ENCODE results near the gene TMEM14C. TPM values are rescaled to one million over a fixed set of nuclear protein-coding genes. Genes with fewer than 3 reads are reported as not detected.
A peak's percentile ranks its signal among the peaks of the same experiment; 100 is the strongest.

Gene TMEM14C
- total RNA-seq (68.0 and 89.3 TPM in 2 replicates), polyA plus RNA-seq (137 and 146 TPM in 2 replicates), polyA minus RNA-seq (80.3 and 84.5 TPM in 2 replicates), Bru-seq, nascent RNA (percentile 83 among the genes with signal in this experiment), BruChase-seq, experiment 1, labeled RNA remaining after a 6-hour chase (percentile 74 among the genes with signal in this experiment), BruChase-seq, experiment 2, labeled RNA remaining after a 2-hour chase (percentile 69 among the genes with signal in this experiment)
- 136 and 157 TPM in 2 replicates for polyA plus RNA-seq (2011; cell fraction: cytosol; rRNA removed)
- 55.0 and 57.8 TPM in 2 replicates for polyA plus RNA-seq (2011; cell fraction: nucleus; rRNA removed)
- 95.5 and 108 TPM in 2 replicates for polyA plus RNA-seq (2012)
- 52.2 TPM for polyA minus RNA-seq (2011; cell fraction: cytosol; rRNA and poly(A)+ RNA removed)
- polyA minus RNA-seq (2011; cell fraction: nucleus; rRNA and poly(A)+ RNA removed): 6.2 and 7.4 TPM in 2 replicates
- long read RNA-seq, transcript TMEM14C-201 (6 exons, 1,113 nt): major isoform, 131 of 164 reads
- long read RNA-seq, transcript TMEM14C-205 (6 exons, 1,177 nt): minor isoform, 12 of 164 reads
- long read RNA-seq, partial matches to known transcripts: 7 of 164 reads
- long read RNA-seq, other reads (novel, unspliced or antisense): 12 of 164 reads

GRCh38 chr6:10722820-10723566, at the start of gene TMEM14C:
Gene TMEM14C (plus strand): TSS chr6:10723070. CDS start chr6:10724614, 1,544 bp downstream.
- intact Hi-C loops (cut with micrococcal nuclease) (loop anchor here (1.0 to 10.0 kb wide), 6 partner anchors 11 to 372 kb away; partner anchors contain the start of genes C6orf52, PAK1IP1, SMIM13 and TMEM14B), dilution Hi-C loops (cut with MboI; ENCODE audit: extremely low pct_ligation_motif_present, low sequenced_read_pairs) (no loop called here)
- DNase-seq (ENCODE audit: low read depth, low spot score) (peak; percentile 98), FAIRE-seq (peak; percentile 96)
- Histone ChIP-seq H4K20me1 (replicated peaks; ENCODE audit: control insufficient read depth, extremely low read depth, insufficient read depth, low read length) (no peaks in the 10 kb centered on the region), H3K27ac (ENCODE audit: insufficient read depth, low read depth, low read length) (peak within 1 kb of the TSS; percentile 83), H2AFZ (ENCODE audit: low read depth, low read length) (peak within 1 kb of the TSS; percentile 96), H3K79me2 (ENCODE audit: control insufficient read depth, insufficient read depth, low read length) (no peaks in the 10 kb centered on the region), H3K27me3 (ENCODE audit: control insufficient read depth in 2 of 2, insufficient read depth in 2 of 2, low read length in 2 of 2) (no peaks in the 10 kb centered on the region), H3K36me3 (ENCODE audit: control insufficient read depth in 2 of 2, extremely low read depth in 1 of 2, insufficient read depth in 2 of 2, low read length in 2 of 2) (no peaks in the 10 kb centered on the region), H3K9me3 (replicated peaks; ENCODE audit: control insufficient read depth, insufficient read depth, low read length) (no peaks in the 10 kb centered on the region), H3K4me1 (ENCODE audit: control insufficient read depth, extremely low read depth, insufficient read depth, low read length) (peaks cover 10% of the 10 kb centered on the region), H3K4me3 (replicated peaks in 1 of 3; ENCODE audit: insufficient read depth in 1 of 3, low read depth in 1 of 3, low read length in 3 of 3) (peak within 1 kb of the TSS; percentile 59 to 79 (median 76)), H3K4me2 (ENCODE audit: insufficient read depth, low read length) (peak within 1 kb of the TSS; percentile 95), H3K9me1 (replicated peaks; ENCODE audit: control insufficient read depth, extremely low read depth, insufficient read depth, low read length) (no peaks in the 10 kb centered on the region), H3K9ac (replicated peaks; ENCODE audit: extremely low read depth, insufficient read depth, low read length) (peak within 1 kb of the TSS; percentile 90)
- ChIA-PET POLR2A (interaction anchor here (0.6 to 1.2 kb wide), 4 partner anchors 9 to 36 kb away, joined by 3 to 5 read pairs (median 4); partner anchors contain the start of genes PAK1IP1 and TMEM14B), CTCF (interaction anchor here (0.6 to 4.8 kb wide), 6 partner anchors 15 to 245 kb away, joined by 3 to 21 read pairs (median 4); partner anchors contain the start of gene TMEM14B)
- BruUV-seq (replicated peaks): TSS peak; percentile 59
- TF ChIP-seq POLR2AphosphoS5 (IDR thresholded peaks at IDR 0.05; ENCODE audit: insufficient read depth, low read depth, low read length) (peak; percentile 79), EZH2 (IDR thresholded peaks at IDR 0.05; ENCODE audit: borderline replicate concordance, low read depth, low read length, severe bottlenecking) (no peak), POLR2A (IDR thresholded peaks at IDR 0.05; ENCODE audit: low read depth, low read length) (peak; percentile 88), MAX (IDR thresholded peaks at IDR 0.05; ENCODE audit: insufficient read depth, insufficient read length) (peak; percentile 13), GATA2 (IDR thresholded peaks at IDR 0.05; ENCODE audit: insufficient read depth, insufficient read length, low read depth, low read length) (no peak), FOS (IDR thresholded peaks at IDR 0.05; ENCODE audit: borderline replicate concordance, insufficient read depth, low read length) (no peak), MYC (IDR thresholded peaks at IDR 0.05; ENCODE audit: low read depth, low read length) (no peak), CTCF (IDR thresholded peaks at IDR 0.05; ENCODE audit: extremely low read depth in 1 of 2, insufficient read depth in 1 of 2, low read depth in 1 of 2, low read length in 2 of 2) (no peak)

Data from endothelial cell of umbilical vein (primary cell).